GM12873 (cell line): ENCODE measurements around the gene ANO4.

Source experiments
- TF ChIP-seq, protein P1 (sequence below): IDR thresholded peaks from 2 replicates; pipeline ENCODE4 v1.5.1; 2012; ENCODE audit warnings: low read depth, mild to moderate bottlenecking, moderate library complexity, low read length, control low read depth; ENCODE audit not compliant: insufficient read depth; ENCODE audit errors: missing control alignments

ANO4 gene

GRCh38 chr12:101039848-101040531, 245.4 kb downstream of the ANO4 start:
- TF ChIP-seq, protein P1, sequence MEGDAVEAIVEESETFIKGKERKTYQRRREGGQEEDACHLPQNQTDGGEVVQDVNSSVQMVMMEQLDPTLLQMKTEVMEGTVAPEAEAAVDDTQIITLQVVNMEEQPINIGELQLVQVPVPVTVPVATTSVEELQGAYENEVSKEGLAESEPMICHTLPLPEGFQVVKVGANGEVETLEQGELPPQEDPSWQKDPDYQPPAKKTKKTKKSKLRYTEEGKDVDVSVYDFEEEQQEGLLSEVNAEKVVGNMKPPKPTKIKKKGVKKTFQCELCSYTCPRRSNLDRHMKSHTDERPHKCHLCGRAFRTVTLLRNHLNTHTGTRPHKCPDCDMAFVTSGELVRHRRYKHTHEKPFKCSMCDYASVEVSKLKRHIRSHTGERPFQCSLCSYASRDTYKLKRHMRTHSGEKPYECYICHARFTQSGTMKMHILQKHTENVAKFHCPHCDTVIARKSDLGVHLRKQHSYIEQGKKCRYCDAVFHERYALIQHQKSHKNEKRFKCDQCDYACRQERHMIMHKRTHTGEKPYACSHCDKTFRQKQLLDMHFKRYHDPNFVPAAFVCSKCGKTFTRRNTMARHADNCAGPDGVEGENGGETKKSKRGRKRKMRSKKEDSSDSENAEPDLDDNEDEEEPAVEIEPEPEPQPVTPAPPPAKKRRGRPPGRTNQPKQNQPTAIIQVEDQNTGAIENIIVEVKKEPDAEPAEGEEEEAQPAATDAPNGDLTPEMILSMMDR, result no peak

GRCh38 chr12:101040936-101041335, 246.4 kb downstream of the ANO4 start:
- TF ChIP-seq, protein P1, result no peak

- TF ChIP-seq, protein P1, result no peak
These were observed 247.6 kb downstream of the ANO4 start for GRCh38 chr12:101042211-101042610.

DNA sequence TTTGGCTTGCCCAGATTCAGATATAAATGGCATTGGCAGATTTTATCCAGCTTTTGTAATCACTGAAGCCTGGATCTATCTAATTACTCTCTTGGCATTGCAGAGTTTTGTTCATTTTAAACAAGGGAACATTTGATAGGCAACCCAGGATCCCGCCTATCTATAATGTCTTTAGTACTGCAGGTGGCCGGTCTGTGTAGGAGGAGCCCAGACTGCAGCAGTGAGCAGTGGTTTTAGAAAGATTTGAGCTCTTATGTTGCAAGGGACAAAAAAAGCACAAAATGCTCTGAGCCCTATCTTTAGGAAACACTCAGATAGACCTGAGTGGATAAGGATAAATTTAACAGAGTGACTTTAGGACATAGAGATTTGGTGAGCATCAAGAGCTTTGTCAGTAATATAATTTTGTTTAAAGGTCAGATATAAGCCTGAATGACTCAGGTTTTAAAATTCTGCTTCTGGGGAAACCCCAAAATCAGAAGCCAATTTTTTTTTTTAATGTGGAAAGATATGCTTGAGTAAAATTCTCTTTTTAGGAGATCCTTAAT, 250.0 kb downstream of the ANO4 start:
- TF ChIP-seq, protein P1, result no peak

DNA sequence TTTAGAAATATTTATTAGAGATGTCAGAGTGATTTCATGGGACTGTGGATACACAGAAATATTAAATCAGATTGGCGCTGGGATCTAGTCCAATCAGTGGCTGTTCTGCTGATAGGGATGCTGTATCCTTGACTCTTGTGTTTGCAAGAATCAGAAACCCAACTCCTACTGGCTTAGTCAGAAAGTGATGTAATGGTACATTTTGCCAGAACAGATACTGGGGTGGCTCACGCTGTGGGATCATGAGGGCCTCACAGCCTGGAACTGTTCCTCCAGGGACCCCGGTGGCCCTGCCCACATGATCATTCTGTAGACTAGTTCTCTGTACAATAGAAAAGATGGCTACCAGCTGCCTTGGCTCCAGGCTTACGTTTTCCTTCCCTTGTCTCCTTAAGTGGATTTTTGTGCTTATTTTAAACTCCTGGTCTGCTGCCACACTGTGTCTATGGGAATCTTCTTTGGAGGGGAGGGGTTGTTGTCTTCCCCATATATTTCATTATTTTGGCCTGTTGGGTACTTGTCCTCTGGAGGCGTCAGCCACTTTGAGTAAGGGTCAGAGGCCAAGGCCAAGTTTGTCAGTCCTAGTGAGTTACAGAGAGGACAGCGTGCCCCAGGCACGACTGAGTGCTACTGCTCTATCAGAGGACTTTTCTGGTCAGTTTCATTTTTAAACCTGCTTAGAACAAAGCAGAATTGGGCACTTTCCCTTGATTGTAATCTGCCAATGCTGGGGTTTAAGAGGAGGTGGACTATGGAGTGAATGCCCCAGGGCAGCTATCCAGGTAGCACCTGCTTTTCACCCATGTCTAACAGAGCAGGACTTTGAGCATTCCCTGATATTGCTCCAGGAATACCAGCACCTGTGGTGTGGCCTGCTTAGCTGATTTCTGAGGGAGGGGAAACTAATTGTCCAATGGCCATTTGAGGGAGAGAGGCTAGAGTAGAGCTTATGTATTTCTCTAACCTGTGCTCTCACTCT, 251.2 kb downstream of the ANO4 start:
- TF ChIP-seq, protein P1, result no peak

GRCh38 chr12:101047652-101048051, 253.1 kb downstream of the ANO4 start:
- TF ChIP-seq, protein P1, result no peak

- TF ChIP-seq, protein P1, result no peak
These were observed 256.1 kb downstream of the ANO4 start for GRCh38 chr12:101050631-101051030.
